Liver (tissue), 9 donors: ENCODE measurements around the gene KRT31. TPM values are rescaled to one million over a fixed set of nuclear protein-coding genes. Genes with fewer than 3 reads are reported as not detected.

Experiments
- DNase-seq: peaks from one replicate; pipeline ENCODE4 v3.0.0-alpha.2; 2017; ENCODE audit warnings: low spot score
- H3K27ac ChIP-seq, 2 donors: one replicate each; pipeline ENCODE4 v1.7.0; 2013; ENCODE audit warnings: inconsistent platforms in 2 of 2, low read length in 2 of 2, control low read depth in 1 of 2, low read depth in 1 of 2, mild to moderate bottlenecking in 1 of 2
- H3K27me3 ChIP-seq, 4 donors: one replicate each; pipeline versions ENCODE4 v1.6.1 to v1.7.0; 2013; ENCODE audit warnings: low read length in 3 of 4, inconsistent platforms in 1 of 4, mild to moderate bottlenecking in 1 of 4, moderate library complexity in 1 of 4; ENCODE audit not compliant: control insufficient read depth in 4 of 4, insufficient read depth in 4 of 4
- H3K36me3 ChIP-seq, 4 donors: one replicate each; pipeline versions ENCODE4 v1.6.1 to v1.7.0; 2013; ENCODE audit warnings: low read length in 3 of 4, mild to moderate bottlenecking in 3 of 4, low read depth in 1 of 4, moderate library complexity in 1 of 4; ENCODE audit not compliant: control insufficient read depth in 4 of 4, insufficient read depth in 3 of 4
- H3K4me1 ChIP-seq, 4 donors: one replicate each; pipeline versions ENCODE4 v1.6.1 to v1.7.0; 2013; ENCODE audit warnings: low read length in 3 of 4, mild to moderate bottlenecking in 3 of 4, moderate library complexity in 1 of 4; ENCODE audit not compliant: control insufficient read depth in 4 of 4, insufficient read depth in 4 of 4
- H3K4me3 ChIP-seq, 3 donors: one replicate each; pipeline versions ENCODE4 v1.6.1 to v1.7.0; 2013; ENCODE audit warnings: low read length in 3 of 3, control low read depth in 1 of 3, low read depth in 1 of 3, mild to moderate bottlenecking in 1 of 3
- H3K9ac ChIP-seq, 2 donors: one replicate each; pipeline ENCODE4 v1.7.0; 2013; ENCODE audit warnings: low read length in 2 of 2, mild to moderate bottlenecking in 2 of 2, moderate library complexity in 2 of 2, control low read depth in 1 of 2, low read depth in 1 of 2
- H3K9me3 ChIP-seq, 4 donors: one replicate each; pipeline versions ENCODE4 v1.6.1 to v1.7.0; 2013; ENCODE audit warnings: low read length in 3 of 4; ENCODE audit not compliant: control insufficient read depth in 4 of 4
- EGR1 ChIP-seq, 2 donors: IDR thresholded peaks; 2 replicates each; pipeline ENCODE4 v1.6.1; 2016 to 2018; ENCODE audit warnings: antibody characterized with exemption in 2 of 2, low read depth in 2 of 2
- FOXA1 ChIP-seq: IDR thresholded peaks from 2 replicates; pipeline ENCODE4 v1.6.1; 2016; ENCODE audit warnings: antibody characterized with exemption
- FOXA2 ChIP-seq: IDR thresholded peaks from 2 replicates; pipeline ENCODE4 v1.6.1; 2016; ENCODE audit warnings: antibody characterized with exemption
- GABPA ChIP-seq, 2 donors: IDR thresholded peaks in 1 of 2; conservative IDR thresholded peaks in 1 of 2; 2 replicates each; pipeline ENCODE4 v1.6.1; 2016; ENCODE audit warnings: antibody characterized with exemption in 2 of 2, mild to moderate bottlenecking in 1 of 2, moderate library complexity in 1 of 2
- HNF4A ChIP-seq, 2 donors: conservative IDR thresholded peaks; 2 replicates each; pipeline ENCODE4 v1.6.1; 2016; ENCODE audit warnings: antibody characterized with exemption in 2 of 2, mild to moderate bottlenecking in 2 of 2
- HNF4G ChIP-seq: IDR thresholded peaks from 2 replicates; pipeline ENCODE4 v1.6.1; 2016; ENCODE audit warnings: antibody characterized with exemption
- JUND ChIP-seq, 2 donors: IDR thresholded peaks; 2 replicates each; pipeline ENCODE4 v1.6.1; 2016; ENCODE audit warnings: antibody characterized with exemption in 2 of 2
- NR2F2 ChIP-seq: IDR thresholded peaks from 2 replicates; pipeline ENCODE4 v1.6.1; 2016; ENCODE audit warnings: antibody characterized with exemption
- RAD21 ChIP-seq, 2 donors: IDR thresholded peaks; 2 replicates each; pipeline ENCODE4 v1.6.1; 2016; ENCODE audit warnings: antibody characterized with exemption in 2 of 2, mild to moderate bottlenecking in 2 of 2
- RXRA ChIP-seq, 2 donors: IDR thresholded peaks; 2 replicates each; pipeline ENCODE4 v1.6.1; 2017 to 2018; ENCODE audit warnings: antibody characterized with exemption in 2 of 2, mild to moderate bottlenecking in 1 of 2
- SP1 ChIP-seq: IDR thresholded peaks from 2 replicates; pipeline ENCODE4 v1.6.1; 2018; ENCODE audit warnings: antibody characterized with exemption, mild to moderate bottlenecking
- TAF1 ChIP-seq: conservative IDR thresholded peaks from 2 replicates; pipeline ENCODE4 v1.6.1; 2016; ENCODE audit warnings: antibody characterized with exemption, mild to moderate bottlenecking
- YY1 ChIP-seq: IDR thresholded peaks from 2 replicates; pipeline ENCODE4 v1.6.1; 2016; ENCODE audit warnings: antibody characterized with exemption, mild to moderate bottlenecking
- WGBS: extraction: QIAGEN DNeasy Blood & Tissue Kit; methylation state at CpG from one replicate; pipeline ENCODE4 v1.1.7; 2013; 5-methylcytosine and 5-hydroxymethylcytosine counted together
- polyA plus RNA-seq, 2 donors: library from polyadenylated mRNA; stranded (reverse) in 1 of 2; unstranded in 1 of 2; fragments of 200-250 nt in 1 of 2; fragments of >200 nt in 1 of 2; fragmentation: Nextera tagmentation in 1 of 2; extraction: Ambion mirVana in 1 of 2; gene quantifications; one replicate each; pipeline versions ENCODE4 v1.2.1 to v1.2.3, GENCODE V29; 2013 to 2015
- total RNA-seq, 2 donors: library from RNA; depleted of rRNA; stranded (reverse); fragments of >200 nt; gene quantifications; one replicate each; pipeline ENCODE4 v1.2.3, GENCODE V29; 2014
- TF ChIP-seq, protein P1 (sequence below): IDR thresholded peaks from 2 replicates; pipeline ENCODE4 v1.6.1; 2016; ENCODE audit warnings: antibody characterized with exemption, mild to moderate bottlenecking
- TF ChIP-seq, protein P2 (sequence below): IDR thresholded peaks from 2 replicates; pipeline ENCODE4 v1.6.1; 2016; ENCODE audit warnings: antibody characterized with exemption
- TF ChIP-seq, protein P3 (sequence below): IDR thresholded peaks from 2 replicates; pipeline ENCODE4 v1.6.1; 2016; ENCODE audit warnings: antibody characterized with exemption
- TF ChIP-seq, protein P4 (sequence below): IDR thresholded peaks from 2 replicates; pipeline ENCODE4 v1.6.1; 2016; ENCODE audit warnings: antibody characterized with exemption
- TF ChIP-seq, protein P5 (sequence below): fragments of 150-350 bp; IDR thresholded peaks from 2 replicates; pipeline ENCODE4 v1.5.1; 2017; ENCODE audit warnings: improper control_type of control experiment, low read depth, low read length; ENCODE audit not compliant: missing input control
- donor health status: healthy.
- donor health status: healthy.
- donor health status: healthy.
- donor health status: healthy.
- donor health status: healthy.

Gene KRT31
- total and polyA plus RNA-seq, 4 donors: not detected

DNA sequence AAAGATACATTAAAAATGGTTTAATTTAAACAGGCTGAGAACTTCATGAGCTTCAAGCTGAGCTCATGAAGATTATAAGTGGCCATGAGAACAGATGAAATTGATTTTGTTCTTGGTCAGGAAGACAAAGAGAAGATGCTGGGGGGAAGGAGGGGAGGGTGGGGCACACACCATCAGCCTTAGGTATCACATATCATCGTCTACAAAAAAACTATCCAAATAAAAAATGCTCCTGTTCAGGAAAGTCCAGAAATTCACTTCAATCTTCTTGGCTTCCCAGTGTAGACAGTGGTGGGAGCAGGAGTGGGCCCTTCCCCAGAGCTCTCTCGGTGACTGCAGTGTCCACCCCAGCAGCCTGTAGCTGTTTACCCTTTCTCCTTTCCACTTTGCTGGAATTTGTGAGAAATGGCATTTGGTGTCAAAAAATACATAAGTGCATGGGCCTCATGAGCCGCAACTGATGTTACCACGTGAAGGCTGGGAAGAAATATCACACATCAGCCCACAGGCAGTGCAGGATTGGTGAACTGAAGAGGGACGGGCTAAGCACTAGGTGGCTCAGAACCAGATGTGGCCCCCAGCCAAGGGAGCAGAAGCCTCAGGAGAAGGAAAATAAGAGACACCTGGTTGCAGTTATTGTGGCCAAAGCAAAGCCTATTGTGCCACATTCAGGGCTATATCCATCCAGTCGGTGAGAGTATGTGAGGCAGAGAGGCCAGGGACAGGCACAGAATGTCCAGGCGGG is 20.9 kb upstream of the KRT31 start:
- TF ChIP-seq HNF4A (conservative IDR thresholded peaks at IDR 0.05) (no peak), FOXA2 (no peak)
- H3K27me3 ChIP-seq: no peaks in the 10 kb centered on the region
- no peaks in the 10 kb centered on the region for H3K36me3 ChIP-seq
- peaks cover 0 to 17% (median 10%) of the 10 kb centered on the region in 4 donors for H3K4me1 ChIP-seq
- WGBS: 94% methylated on average over 7 of the region's 7 CpGs
- no peak overlapping the region for H3K4me3 ChIP-seq
- DNase-seq: no peak
- no peaks in the 10 kb centered on the region for H3K9me3 ChIP-seq
- H3K27ac ChIP-seq: no peak overlapping the region
- no peak overlapping the region for H3K9ac ChIP-seq

DNA sequence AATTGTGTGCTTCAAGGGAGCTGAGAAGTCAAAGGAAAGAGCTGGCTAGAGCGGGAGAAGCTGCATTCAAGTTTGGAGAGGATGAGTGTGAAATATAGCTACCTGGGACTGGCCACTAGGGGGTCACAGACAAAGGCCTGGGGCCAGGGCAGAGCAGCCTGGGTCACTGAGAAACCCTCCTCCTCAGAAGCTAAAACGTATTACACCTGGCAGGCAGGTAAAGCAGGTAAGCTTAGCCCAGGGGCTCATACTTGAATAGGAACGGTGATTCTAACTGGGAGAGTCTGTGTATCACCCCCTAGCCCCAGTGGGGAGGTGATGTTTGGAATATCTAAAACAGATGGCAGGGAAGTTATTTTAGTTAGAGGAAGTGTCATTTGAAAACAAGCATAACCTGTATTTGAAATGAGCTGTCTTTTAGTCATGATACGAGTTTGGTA is 20.2 kb upstream of the KRT31 start:
- DNase-seq: no peak
- 70% methylated on average over 4 of the region's 4 CpGs for WGBS
- peaks cover 0 to 17% (median 10%) of the 10 kb centered on the region in 4 donors for H3K4me1 ChIP-seq
- H3K27me3 ChIP-seq: no peaks in the 10 kb centered on the region
- no peaks in the 10 kb centered on the region for H3K9me3 ChIP-seq
- TF ChIP-seq RXRA (IDR thresholded peaks at IDR 0.05) (no peak), RAD21 (IDR thresholded peaks at IDR 0.05) (no peak), GABPA (IDR thresholded peaks at IDR 0.05 in 1 of 2, conservative IDR thresholded peaks at IDR 0.05 in 1 of 2) (no peak), FOXA2 (no peak), TAF1 (no peak), FOXA1 (no peak), HNF4A (conservative IDR thresholded peaks at IDR 0.05) (no peak), HNF4G (no peak), SP1 (no peak), EGR1 (IDR thresholded peaks at IDR 0.05; ENCODE audit: low read depth in 2 of 2) (no peak), YY1 (no peak), NR2F2 (no peak), JUND (IDR thresholded peaks at IDR 0.05) (no peak)
- TF ChIP-seq, protein P1, sequence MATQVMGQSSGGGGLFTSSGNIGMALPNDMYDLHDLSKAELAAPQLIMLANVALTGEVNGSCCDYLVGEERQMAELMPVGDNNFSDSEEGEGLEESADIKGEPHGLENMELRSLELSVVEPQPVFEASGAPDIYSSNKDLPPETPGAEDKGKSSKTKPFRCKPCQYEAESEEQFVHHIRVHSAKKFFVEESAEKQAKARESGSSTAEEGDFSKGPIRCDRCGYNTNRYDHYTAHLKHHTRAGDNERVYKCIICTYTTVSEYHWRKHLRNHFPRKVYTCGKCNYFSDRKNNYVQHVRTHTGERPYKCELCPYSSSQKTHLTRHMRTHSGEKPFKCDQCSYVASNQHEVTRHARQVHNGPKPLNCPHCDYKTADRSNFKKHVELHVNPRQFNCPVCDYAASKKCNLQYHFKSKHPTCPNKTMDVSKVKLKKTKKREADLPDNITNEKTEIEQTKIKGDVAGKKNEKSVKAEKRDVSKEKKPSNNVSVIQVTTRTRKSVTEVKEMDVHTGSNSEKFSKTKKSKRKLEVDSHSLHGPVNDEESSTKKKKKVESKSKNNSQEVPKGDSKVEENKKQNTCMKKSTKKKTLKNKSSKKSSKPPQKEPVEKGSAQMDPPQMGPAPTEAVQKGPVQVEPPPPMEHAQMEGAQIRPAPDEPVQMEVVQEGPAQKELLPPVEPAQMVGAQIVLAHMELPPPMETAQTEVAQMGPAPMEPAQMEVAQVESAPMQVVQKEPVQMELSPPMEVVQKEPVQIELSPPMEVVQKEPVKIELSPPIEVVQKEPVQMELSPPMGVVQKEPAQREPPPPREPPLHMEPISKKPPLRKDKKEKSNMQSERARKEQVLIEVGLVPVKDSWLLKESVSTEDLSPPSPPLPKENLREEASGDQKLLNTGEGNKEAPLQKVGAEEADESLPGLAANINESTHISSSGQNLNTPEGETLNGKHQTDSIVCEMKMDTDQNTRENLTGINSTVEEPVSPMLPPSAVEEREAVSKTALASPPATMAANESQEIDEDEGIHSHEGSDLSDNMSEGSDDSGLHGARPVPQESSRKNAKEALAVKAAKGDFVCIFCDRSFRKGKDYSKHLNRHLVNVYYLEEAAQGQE: no peak
- TF ChIP-seq, protein P2, sequence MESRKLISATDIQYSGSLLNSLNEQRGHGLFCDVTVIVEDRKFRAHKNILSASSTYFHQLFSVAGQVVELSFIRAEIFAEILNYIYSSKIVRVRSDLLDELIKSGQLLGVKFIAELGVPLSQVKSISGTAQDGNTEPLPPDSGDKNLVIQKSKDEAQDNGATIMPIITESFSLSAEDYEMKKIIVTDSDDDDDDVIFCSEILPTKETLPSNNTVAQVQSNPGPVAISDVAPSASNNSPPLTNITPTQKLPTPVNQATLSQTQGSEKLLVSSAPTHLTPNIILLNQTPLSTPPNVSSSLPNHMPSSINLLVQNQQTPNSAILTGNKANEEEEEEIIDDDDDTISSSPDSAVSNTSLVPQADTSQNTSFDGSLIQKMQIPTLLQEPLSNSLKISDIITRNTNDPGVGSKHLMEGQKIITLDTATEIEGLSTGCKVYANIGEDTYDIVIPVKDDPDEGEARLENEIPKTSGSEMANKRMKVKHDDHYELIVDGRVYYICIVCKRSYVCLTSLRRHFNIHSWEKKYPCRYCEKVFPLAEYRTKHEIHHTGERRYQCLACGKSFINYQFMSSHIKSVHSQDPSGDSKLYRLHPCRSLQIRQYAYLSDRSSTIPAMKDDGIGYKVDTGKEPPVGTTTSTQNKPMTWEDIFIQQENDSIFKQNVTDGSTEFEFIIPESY: no peak
- TF ChIP-seq, protein P3, sequence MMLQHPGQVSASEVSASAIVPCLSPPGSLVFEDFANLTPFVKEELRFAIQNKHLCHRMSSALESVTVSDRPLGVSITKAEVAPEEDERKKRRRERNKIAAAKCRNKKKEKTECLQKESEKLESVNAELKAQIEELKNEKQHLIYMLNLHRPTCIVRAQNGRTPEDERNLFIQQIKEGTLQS: no peak
- TF ChIP-seq, protein P4, sequence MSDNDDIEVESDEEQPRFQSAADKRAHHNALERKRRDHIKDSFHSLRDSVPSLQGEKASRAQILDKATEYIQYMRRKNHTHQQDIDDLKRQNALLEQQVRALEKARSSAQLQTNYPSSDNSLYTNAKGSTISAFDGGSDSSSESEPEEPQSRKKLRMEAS: no peak
- TF ChIP-seq, protein P5, sequence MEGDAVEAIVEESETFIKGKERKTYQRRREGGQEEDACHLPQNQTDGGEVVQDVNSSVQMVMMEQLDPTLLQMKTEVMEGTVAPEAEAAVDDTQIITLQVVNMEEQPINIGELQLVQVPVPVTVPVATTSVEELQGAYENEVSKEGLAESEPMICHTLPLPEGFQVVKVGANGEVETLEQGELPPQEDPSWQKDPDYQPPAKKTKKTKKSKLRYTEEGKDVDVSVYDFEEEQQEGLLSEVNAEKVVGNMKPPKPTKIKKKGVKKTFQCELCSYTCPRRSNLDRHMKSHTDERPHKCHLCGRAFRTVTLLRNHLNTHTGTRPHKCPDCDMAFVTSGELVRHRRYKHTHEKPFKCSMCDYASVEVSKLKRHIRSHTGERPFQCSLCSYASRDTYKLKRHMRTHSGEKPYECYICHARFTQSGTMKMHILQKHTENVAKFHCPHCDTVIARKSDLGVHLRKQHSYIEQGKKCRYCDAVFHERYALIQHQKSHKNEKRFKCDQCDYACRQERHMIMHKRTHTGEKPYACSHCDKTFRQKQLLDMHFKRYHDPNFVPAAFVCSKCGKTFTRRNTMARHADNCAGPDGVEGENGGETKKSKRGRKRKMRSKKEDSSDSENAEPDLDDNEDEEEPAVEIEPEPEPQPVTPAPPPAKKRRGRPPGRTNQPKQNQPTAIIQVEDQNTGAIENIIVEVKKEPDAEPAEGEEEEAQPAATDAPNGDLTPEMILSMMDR: no peak
- H3K4me3 ChIP-seq: no peak overlapping the region
- H3K27ac ChIP-seq: no peak overlapping the region
- no peak overlapping the region for H3K9ac ChIP-seq
- H3K36me3 ChIP-seq: no peaks in the 10 kb centered on the region
